ENCODE measurements around the gene CDK11B.
"Not testable (repeated sequence)": the region's sequence is repeated elsewhere in the genome, so short reads cannot be mapped to it uniquely, and the experiment has no call there.

CDK11B gene

DNA sequence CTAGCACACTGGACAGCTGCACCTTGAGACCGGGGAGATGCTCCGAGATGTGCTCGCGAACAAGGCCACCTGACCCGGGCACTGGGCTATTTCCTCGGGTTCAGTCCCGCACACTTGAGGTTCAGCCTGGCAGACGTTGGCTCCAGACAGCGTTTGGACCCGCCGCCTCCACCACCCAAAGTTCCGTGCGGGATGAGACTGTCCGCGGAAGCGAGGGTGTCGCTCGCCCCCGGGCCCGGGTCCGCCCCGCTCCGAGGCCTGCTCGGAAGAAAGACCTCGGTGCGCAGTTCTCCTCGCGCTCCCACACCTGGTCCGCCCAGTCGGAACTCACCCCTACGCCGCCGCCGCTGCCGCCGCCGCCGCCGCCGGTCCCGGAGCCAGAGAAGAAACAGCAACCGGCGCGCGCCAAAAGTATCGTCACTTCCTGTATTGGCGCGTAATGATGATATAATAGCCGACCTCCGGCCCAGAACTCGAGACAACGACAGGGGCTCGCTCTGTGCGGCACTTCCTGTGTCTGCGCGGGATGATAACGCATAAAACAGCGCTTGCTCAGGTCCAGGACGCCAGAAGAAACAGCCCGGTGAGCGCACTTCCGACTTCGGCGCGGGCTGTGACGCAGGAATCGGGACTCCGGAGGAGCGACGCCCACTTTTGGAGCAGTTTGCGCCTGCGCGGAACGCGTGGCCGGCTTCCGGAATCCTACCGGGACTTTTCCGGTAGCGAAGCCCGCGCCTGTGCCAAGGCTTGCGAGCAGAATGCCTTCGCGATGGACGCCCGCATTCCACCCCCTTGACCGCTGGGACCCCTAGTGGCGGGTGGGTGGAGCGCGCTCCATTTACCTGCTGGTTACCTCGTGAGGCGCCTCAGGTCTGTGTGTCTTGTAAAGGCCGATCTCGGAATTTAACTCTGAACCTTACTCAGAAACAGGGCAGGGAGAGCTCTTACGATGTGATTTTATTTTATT lies at the start of gene CDK11B:
CDK11B (minus strand) TSS at position 422 of the 967 bp plus-strand sequence. CDS start 1,519 bp downstream, outside the sequence.
- in situ Hi-C loops (cut with MboI; ENCODE audit: low sequenced_read_pairs) = not testable (repeated sequence)

DNA sequence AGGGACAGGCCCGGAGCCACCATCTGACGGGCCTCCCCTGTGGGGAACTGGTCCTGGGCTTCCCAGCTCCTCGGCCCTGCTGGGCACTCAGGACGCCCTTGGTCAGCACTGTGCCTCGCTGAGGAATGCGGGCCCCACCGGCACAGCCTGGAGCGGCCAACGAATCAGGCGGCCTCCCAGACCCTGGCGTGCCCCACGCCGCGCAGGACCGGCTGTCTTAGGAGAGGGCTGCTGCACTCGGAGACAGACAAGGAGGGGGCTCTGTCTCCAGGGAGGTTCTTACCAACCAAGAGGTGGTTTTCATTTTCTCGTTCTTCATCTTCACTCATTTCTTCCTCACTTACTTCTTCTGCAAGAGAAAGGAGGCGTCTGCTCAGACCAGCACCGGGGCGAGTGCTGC lies 49.1 kb upstream of the CDK11B start:
- in situ Hi-C loops (cut with MboI; ENCODE audit: low sequenced_read_pairs) = not testable (repeated sequence)

GRCh38 chr1:1707241-1707640 lies 48.4 kb upstream of the CDK11B start:
- in situ Hi-C loops (cut with MboI; ENCODE audit: low sequenced_read_pairs) = not testable (repeated sequence)

- in situ Hi-C loops (cut with MboI; ENCODE audit: low sequenced_read_pairs) = not testable (repeated sequence)
These were observed 46.8 kb upstream of the CDK11B start for GRCh38 chr1:1705623-1706022.

DNA sequence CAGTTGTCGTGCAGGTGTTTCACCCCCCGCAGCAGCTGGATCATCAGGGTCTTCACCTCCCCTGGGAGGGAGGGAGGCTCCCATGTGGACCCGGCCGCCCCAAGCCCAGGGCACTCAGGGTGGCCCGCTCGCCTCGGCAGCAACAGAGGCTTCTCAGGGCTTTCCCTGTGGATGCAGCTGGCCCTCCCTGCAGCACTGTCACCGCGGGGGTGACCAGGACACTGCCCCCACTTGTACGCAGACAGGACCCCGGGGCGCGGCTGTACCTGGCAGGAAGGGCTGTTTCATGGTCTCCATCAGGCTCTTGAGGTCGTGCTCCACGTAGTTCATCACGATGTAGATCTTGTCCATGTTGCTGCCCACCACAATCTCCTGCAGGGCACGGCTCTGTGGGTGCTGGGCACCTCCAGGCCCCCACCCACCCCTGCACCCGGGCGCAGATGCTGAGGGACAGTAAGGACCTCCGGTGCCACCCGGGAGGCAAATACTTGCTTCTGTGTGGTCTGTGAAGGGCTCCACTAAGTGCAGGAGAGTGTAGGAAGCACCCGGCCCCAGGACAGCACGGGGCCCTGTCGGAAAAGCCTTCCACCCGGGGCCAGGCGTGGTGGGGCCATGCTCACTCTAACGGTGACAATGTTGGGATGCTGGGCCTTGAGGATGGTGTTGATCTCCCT lies 45.6 kb upstream of the CDK11B start:
- in situ Hi-C loops (cut with MboI; ENCODE audit: low sequenced_read_pairs) = not testable (repeated sequence)

DNA sequence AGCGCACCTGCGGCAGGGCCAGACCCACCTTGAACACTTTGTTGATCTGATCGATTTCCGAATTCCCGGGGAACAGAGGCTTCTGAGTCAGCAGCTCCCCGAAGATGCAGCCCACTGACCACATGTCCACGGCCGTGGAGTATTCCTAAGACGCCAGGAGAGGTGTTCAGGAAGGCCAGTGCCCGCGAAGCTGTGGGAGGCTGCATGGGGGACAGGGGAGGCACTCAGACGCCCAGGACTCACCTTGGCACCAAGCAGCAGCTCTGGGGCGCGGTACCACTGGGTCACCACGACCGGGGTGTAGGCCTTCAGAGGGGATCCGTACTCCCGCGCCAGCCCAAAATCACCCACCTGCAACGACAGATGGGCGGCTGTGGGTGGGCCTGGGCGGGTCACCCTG lies 45.0 kb upstream of the CDK11B start:
- in situ Hi-C loops (cut with MboI; ENCODE audit: low sequenced_read_pairs) = no loop called here

- in situ Hi-C loops (cut with MboI; ENCODE audit: low sequenced_read_pairs) = not testable (repeated sequence)
These were observed 43.7 kb upstream of the CDK11B start for GRCh38 chr1:1702506-1702905.

GRCh38 chr1:1700557-1700956 lies 41.8 kb upstream of the CDK11B start:
- in situ Hi-C loops (cut with MboI; ENCODE audit: low sequenced_read_pairs) = not testable (repeated sequence)

DNA sequence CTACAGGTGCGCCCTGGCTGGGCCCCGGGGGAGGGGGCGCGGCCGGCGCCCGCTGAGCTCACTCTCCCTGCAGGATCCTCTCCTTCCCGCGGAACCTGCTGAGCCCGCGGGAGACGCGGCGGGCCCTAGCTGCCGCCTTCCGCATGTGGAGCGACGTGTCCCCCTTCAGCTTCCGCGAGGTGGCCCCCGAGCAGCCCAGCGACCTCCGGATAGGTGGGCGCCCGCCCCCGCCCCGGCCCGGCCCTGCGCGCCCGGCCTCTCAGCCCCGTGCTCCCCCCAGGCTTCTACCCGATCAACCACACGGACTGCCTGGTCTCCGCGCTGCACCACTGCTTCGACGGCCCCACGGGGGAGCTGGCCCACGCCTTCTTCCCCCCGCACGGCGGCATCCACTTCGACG lies 41.3 kb upstream of the CDK11B start:
- in situ Hi-C loops (cut with MboI; ENCODE audit: low sequenced_read_pairs) = not testable (repeated sequence)

GRCh38 chr1:1699061-1699460 lies 40.3 kb upstream of the CDK11B start:
- in situ Hi-C loops (cut with MboI; ENCODE audit: low sequenced_read_pairs) = not testable (repeated sequence)

- in situ Hi-C loops (cut with MboI; ENCODE audit: low sequenced_read_pairs) = not testable (repeated sequence)
These were observed 38.8 kb upstream of the CDK11B start for GRCh38 chr1:1697358-1698183.

DNA sequence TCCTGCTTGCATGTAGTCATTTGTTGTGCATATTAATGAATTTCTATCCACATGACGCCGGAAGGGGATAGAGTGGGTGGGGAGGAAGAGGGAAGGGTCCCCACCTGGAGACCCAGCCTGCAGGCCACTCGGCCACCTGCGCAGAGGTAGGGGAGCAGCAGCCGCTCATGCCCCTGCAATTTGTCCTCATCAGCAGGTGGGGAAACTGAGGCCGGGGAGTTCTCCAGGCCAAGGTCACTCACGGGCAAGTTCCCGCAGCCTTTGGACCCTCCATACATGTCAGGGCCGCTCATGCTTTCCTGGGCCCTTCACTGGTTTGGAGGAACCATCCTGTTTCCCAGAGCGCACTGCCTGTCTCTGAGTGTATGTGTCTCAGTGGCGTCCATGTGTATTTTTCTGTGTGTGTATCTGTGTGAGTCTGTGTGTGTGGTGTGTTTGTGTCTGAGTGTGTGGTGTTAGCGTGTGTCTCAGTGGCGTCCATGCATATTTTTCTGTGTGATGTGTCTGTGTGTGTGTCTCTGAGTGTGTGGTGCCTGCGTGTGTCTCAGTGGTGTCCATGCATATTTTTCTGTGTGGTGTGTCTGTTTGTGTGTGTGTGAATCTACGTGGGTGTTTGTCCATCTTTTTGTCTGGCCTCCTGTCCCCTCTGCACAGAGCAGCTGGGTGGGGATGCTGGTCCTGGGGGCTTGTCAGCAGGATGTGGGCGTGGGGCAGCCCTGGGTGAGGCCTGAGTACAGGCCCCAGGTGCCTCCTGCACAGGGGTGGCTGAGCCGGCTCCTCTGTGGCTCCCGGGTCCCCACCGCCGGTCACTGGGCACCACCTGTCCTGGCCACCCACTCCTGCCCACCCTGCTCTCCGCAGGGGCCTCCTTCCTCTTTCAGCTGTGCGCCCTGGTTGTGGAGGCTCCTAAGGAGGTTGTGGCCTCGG lies 37.9 kb upstream of the CDK11B start:
- in situ Hi-C loops (cut with MboI; ENCODE audit: low sequenced_read_pairs) = not testable (repeated sequence)

GRCh38 chr1:1692714-1693647 lies 34.2 kb upstream of the CDK11B start, which contains the start of gene SLC35E2B:
SLC35E2B (minus strand) TSS chr1:1692795; CDS start chr1:1676699, 16,096 bp downstream.
- in situ Hi-C loops (cut with MboI; ENCODE audit: low sequenced_read_pairs) = not testable (repeated sequence)

GRCh38 chr1:1692324-1692713 lies 33.5 kb upstream of the CDK11B start:
- in situ Hi-C loops (cut with MboI; ENCODE audit: low sequenced_read_pairs) = not testable (repeated sequence)

DNA sequence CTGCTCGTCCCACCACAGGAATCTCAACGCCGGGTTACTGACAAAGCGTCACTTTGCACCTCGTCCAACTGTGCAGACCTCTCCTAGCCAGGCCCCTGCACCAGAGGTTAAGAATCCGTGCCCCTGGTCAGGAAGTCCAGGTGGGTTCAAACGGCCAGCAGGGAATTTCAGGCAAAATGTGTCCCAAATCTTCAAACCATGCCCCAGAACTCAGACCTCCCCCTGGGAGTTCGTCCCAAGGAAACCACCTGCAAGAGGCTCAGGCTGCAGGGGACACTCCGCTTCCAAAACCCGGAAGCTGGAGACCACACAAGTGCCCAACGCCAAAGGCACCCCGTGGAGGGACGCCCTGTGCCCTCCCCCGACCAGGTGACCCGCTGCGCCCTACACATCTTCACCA lies 32.6 kb upstream of the CDK11B start:
- in situ Hi-C loops (cut with MboI; ENCODE audit: low sequenced_read_pairs) = not testable (repeated sequence)

DNA sequence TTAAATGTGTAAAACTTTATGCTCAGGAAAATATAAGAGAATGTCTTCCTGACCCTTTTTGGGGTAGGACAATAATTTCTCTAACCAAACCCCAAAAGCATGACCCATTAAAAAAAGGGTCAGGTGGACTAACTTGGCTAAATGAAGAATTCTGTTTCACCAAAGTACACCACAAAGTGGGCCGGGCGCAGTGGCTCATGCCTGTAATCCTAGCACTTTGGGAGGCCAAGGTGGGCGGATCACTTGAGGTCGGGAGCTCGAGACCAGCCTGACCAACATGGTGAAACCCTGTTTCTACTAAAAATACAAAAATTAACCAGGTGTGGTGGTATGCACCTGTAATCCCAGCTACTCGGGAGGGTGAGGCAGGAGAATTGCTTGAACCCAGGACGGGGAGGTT lies 30.7 kb upstream of the CDK11B start:
- in situ Hi-C loops (cut with MboI; ENCODE audit: low sequenced_read_pairs) = not testable (repeated sequence)

DNA sequence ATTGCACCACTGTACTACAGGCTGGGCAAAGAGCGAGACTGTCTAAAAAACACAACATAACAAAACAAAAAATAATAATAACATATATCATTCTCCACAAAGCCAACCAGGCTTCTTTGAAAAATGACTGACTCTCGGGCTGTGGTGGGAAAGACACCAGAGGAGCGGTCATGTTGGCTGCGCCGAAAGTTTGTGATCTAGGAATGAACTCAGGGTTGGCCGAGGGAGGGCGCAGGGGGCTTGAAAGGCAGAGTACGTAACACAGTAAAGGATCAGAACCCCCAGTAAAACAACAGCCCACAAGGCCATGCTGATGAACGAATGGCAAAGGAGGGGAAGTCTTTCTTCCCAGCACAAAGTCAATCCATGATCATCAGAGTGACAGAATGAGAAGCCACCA lies 29.0 kb upstream of the CDK11B start:
- in situ Hi-C loops (cut with MboI; ENCODE audit: low sequenced_read_pairs) = no loop called here

GRCh38 chr1:1684031-1684681 lies 25.4 kb upstream of the CDK11B start:
- in situ Hi-C loops (cut with MboI; ENCODE audit: low sequenced_read_pairs) = no loop called here

All from hTERT RPE-1 (cell line).